CD4-positive, alpha-beta T cell treated with Interleukin-15 for 1 hour (primary cell): ENCODE results near the gene RNF44.
A peak's percentile ranks its signal among the peaks of the same experiment; 100 is the strongest.

Source experiments
- DNase-seq: peaks from one replicate; pipeline ENCODE4 v3.0.0-alpha.2; 2020

Gene RNF44

DNA sequence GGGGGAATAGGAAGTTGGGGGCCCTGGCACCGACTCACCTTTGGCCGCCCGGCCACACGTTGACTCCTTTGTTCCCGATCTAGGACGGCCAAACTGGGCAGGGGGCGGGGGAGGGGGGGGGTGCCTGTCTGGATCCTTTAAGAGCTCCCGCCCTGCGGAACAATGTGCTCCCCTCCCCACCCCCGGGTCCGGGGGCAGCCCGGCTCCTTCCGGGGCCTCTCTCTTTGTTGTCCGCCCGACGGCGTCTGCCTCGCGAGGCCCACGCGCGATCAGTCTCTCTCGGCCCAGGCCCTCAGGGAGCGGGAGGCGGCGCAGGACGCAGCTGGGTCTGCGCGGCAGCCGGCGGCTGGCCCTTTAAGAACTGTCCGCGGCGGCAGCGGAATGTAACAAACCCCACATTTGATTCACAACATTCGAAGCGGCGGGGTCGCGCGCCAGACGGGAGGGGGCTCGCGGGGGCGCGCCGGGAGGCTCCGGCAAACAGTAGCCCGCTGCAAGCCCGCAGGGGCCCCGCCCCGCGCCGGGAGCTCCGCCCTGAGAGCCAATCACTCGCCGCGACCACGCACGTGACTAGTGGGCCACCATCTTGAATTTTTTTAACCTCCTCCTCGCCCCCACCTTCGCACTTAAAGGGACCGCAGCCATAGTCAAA lies at the start of gene RNF44:
RNF44 (minus strand) TSS at position 501 of the 652 bp plus-strand sequence. CDS start 4,930 bp downstream, outside the sequence.
- peak; percentile 98 for DNase-seq

DNA sequence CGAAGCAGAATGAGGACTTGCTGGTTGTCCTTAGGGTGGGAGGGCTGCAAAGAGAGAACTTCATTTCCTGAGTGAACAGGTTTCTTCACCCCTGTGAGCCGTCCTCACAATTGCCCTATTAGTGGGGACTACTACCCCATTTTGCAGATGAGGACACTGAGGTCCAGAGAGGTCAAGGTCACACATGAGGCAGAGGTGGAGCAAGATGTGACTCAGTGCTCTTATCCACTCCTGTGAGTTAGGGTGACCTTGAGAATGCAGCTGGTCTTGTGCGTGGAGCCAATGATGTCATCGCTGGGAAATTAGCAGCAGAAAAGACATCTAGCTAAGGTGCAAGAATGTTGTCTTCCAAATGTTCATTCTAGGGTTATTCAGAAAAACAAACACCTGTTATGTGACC lies 45.9 kb upstream of the RNF44 start:
- no peak for DNase-seq

DNA sequence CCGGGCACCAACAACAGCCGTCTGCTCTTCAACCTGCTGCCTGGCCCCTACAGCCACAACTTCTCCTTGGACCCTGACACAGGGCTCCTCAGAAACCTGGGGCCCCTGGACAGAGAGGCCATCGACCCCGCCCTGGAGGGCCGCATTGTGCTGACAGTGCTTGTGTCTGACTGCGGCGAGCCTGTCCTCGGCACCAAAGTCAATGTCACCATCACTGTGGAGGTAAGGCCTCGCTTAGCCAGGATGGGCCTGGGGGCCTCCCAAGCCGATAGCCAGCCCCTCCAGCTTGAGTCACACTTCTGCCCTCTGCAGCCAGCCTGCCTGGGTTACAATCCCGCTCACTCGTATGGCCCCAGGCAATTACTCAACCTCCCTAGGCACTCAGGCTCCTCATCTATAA lies 44.2 kb upstream of the RNF44 start:
- no peak for DNase-seq

DNA sequence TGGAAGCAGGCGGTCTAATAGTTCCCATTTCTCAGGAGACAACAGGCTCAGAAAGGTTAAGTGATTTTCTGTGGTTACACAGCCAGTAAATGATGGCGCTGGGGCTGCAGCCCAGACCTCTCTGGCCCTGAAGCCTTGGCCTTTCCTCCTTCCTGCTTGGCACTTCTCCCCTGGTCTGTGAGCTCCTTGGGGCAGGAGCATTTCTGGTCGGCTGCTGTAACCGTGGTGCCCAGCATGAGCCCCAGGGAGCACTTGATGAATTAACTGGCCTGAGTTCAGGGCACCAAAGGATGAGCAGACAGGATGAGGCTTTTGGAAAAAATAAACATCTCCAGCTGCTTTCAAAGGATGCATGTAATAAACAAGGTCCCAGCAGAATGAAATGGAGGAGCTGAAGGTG lies 42.1 kb upstream of the RNF44 start:
- no peak for DNase-seq

DNA sequence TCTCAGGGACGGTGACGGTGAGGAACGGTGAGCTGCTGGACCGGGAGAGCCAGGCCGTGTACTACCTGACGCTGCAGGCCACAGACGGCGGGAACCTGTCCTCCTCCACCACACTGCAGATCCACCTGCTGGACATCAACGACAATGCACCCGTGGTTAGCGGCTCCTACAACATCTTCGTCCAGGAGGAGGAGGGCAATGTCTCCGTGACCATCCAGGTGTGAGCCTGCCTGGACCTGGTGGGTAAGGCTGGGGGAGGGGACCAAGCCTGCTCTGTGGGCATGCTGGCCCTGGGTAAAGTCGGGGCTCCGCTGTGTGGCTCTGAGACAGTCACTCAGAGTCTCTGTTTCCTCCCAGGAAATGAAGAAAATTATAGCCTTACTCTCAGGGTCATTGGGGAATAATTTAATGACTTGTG lies 41.2 kb upstream of the RNF44 start:
- peak; percentile 42 for DNase-seq

DNA sequence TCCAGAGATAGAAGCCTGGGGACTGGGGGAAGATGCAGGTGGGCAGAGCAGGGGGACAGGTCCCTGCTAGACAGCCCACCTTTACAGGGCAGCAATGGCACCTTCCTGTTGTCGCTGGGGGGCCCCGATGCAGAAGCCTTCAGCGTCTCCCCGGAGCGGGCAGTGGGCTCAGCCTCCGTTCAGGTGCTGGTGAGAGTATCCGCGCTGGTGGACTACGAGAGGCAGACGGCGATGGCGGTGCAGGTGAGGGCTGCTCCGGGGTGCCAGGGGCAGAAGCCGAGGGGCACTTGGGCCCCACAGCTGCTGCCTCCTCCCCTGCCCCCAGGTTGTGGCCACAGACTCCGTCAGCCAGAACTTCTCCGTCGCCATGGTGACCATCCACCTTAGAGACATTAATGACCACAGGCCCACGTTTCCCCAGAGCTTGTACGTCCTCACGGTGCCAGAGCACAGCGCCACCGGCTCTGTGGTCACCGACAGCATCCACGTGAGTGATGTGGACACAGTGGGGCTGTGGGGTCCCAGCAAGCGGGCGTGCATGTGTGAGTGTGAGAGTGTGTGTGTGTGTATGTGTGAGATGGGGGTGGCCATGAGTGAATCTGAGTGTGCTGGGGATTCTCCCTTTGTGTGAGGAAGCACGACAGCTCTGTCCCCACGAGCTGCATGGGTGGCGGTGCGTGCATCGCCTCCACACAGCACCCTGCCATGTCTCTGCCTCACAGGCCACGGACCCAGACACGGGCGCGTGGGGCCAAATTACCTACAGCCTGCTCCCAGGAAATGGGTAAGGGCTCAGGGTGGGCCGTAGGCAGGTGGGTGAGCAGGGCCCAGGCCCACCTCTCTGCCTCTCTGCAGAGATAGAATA lies 40.3 kb upstream of the RNF44 start:
- no peak for DNase-seq

DNA sequence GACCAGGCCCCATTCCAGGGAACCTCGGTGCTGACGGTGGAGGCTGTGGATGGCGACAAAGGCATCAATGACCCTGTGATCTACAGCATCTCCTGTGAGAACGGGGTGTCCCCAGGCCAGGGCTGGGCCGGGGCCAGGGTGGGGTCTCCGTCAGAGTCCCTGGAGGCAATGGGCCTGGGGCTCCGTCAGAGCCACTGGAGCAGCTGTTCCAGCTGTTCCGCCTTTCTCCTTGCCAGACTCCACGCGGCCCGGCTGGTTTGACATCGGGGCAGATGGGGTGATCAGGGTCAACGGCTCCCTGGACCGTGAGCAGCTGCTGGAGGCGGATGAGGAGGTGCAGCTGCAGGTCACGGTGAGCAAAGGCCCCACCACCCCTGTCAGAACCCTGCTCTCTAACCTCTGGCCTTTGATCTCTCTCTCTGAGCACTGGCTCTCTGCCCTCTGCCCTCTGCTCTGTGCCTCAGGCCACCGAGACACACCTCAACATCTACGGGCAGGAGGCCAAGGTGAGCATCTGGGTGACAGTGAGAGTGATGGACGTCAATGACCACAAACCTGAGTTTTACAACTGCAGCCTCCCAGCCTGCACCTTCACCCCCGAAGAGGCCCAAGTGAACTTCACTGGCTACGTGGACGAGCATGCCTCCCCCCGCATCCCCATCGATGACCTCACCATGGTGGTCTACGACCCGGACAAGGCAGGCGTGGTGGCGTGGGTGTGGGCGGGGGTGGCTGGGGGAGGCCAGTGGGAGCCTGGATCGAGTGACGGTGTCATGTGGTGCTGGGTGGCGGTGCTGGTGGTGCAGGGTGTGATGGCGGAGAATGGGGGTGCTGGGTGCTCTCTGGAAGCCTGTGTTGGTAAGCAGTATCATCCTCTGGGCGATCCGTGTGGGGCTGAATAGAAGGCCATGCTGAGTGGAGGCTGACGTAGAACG lies 38.6 kb upstream of the RNF44 start:
- DNase-seq = no peak

DNA sequence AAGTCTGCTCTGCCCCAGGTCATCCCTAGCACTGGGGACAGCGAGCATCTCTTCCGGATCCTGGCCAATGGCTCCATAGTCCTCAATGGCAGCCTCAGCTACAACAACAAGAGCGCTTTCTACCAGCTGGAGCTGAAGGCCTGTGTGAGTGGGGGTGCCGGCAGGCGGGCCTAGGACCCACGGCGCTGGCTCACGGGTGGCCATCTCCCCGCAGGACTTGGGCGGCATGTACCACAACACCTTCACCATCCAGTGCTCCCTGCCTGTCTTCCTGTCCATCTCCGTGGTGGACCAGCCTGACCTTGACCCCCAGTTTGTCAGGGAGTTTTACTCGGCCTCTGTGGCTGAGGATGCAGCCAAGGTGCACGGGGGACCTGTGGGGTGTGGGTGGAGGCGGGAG lies 37.9 kb upstream of the RNF44 start:
- no peak for DNase-seq

DNA sequence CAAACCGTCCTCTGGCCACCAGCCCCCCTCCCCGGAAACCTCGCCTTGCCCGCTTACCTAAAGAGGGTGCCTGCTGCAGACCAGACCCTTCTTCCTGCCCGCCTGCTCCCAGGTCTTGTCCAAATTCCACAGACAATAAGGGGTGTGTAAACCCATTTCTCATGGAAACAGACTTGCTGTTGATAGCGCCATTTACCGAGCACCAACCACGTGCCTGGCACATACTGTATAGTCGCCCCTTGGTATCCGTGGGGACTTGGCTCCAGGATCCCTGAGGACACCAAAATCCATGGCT lies 37.0 kb upstream of the RNF44 start:
- DNase-seq = no peak

DNA sequence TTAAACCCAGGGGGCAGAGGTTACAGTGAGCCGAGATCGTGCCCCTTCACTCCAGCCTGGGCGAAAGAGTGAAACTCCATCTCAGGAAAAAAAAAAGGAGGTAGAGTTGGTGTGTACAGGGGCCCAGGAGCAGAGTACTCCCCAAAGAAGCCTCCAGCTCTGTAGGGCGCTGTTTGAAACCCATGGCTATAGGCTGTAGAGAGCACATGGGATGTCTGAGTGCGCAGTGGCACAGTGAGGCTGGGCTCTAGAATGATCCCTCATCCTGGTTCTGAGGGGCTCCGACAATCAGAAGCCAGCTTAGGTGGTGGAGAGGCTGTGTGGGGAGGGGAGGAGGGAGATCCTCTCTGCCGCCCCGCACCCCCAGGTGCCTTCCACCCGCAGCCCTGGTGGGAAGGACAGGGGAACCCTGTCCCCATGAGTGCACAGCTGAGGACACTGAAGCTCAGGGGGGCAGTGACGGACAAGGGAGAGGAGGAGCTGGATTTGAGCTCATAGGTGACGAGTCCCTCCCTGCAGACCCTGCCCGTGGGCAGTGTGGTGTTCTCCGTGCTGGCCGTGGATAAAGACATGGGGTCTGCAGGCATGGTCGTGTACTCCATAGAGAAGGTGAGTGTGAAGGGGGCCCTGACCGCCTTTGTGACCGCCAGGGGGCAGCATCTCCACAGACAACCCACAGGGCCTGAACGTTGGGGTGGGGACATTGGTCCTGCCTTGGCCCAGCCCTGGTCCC lies 36.5 kb upstream of the RNF44 start:
- peak; percentile 67 for DNase-seq

DNA sequence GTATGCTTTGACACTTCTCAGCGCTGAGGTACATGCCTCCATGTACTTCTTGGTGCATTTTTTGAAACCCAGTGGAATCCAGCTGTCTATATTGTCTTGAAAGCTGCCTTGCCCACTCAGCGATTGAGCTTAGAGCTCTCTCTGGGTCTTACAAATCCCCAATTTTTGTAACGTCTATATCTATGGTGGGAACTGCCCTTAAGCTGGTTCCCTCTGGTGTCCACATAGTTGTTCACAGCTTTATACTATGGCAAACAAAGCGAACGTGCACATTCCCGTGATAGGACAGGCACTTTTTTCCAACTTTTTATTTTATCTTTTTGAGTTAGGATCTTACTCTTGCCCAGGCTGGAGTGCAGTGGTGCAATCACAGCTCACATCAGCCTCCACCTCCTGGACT lies 32.8 kb upstream of the RNF44 start:
- DNase-seq = no peak

DNA sequence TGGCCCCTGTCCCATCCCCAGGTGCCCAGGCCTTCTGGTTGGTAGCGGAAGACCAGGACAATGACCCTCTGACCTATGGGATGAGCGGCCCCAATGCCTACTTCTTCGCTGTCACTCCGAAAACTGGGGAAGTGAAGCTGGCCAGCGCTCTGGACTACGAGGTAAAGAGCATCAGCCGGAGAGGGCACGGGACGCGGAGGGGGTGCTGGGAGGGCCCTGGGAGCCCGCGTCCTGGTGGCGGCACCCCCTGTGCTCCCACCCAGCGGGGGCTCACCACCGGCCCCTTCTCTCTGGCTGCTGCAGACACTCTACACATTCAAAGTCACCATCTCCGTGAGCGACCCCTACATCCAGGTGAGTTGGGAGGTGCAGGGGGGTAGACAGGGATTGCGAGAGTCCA lies 31.5 kb upstream of the RNF44 start:
- no peak for DNase-seq

DNA sequence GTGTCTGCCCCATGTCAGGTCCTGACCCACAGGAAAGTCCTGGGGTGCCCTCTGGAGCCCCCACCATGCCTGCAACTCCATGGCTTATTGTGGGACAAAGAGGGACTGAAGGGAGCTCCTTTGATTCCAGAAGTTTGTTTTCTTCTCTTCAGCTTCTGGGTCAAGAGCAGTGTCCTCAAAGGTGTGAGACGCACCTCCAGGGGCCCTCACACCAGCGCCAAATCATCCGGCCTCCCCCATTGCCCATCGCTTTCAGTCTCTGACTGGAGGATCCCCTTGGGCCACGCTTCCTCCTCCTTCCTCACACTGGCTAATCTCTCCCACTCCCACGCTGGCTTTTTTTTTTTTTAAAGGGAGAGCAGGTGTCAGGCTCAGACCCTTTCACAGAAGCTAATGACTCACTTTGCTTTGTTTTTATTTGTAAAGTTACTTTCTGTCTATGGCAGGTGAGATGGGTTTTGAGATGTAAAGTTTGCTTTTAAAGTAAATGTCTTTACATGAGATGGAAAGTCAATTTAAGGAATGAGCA lies 28.6 kb upstream of the RNF44 start:
- DNase-seq = no peak

DNA sequence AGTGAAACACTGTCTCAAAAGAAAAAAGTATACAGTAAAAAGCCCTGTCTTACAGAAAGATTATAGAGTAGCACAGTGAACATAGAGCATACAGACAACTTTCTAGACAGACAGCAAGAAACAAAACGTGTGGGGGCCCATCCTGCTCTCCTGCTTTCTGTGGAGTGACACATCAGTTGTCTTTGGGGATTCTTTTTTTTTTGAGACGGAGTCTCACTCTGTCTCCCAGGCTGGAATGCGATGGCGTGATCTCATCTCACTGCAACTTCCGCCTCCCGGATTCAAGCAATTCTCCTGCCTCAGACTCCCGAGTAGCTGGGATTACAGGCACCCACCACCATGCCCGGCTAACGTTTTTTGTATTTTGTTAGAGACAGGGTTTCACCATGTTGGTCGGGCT lies 26.8 kb upstream of the RNF44 start:
- no peak for DNase-seq

DNA sequence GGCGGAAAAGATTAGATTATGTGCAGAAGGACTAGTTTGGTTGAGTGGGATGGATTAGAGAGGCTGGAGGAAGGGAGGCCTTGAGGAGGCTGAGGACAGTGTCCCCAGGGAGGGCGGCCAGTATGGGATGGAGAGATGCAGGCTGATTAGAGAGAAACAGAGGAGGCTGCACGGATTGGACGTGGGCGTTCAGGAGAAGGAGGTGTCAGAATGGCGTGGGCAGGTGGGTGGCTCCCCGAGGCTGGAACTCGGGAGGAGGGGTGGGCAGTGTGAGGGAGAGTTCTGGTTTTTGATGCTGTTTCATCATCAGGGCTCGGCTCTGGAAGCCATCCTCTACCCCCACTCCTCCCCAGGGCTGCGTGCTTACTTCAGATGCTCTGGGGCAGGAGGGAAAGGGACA lies 25.0 kb upstream of the RNF44 start:
- no peak for DNase-seq

DNA sequence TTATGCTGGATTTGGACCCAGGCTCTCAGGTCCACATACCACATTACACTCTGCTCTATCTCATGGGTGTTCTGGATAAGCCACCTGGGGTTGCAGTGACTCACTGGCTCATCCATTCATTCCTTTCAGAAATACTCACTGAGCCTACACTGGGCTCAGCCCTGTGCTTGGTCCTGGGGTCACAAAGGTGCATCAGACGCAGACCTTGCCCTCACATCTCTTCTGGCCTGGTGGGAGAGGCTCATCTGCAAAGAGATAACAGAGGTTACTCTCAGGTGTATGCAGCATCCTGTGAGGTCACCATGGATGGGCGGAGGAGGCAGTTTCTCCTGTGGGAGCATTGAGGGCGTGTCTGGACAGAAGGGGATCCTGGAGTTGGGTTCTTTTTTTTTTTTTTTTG lies 24.1 kb upstream of the RNF44 start:
- DNase-seq = no peak

DNA sequence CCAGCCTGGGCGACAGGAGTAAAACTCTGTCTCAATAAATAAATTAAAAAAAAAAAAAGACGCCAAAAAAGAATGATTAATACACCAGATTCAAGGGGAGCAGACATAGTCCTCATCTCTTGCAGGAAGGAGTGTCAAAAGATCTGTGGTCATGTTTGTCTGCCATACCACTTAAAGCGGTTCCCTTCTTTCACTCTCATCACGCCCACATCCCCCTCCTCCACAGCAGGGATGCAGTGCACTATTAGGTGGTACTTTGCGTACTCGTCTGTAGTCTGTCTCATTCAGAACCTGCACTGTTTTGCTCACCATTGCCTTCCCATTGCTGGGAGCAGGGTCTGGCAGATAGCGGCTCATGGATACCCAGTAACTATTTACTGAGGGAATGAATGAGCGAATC lies 23.2 kb upstream of the RNF44 start:
- no peak for DNase-seq

DNA sequence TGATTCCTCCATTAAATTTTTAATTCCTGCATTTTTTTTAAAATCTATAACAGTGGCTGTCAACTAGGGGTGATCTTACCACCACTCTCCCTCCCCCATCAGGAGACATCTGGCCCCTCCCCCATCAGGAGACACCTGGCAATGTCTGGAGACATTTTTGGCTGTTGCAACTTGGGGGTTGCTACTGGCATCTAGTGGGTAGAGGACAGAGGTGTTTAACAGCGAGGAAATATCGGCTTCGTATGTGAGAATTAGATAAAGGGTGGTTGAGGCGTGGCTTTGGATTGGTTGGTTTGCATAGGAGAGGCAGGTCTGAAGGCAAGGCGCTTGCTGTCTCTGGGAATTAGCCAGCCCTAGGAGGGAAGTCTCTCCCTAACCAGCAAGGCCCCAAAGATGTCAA lies 22.5 kb upstream of the RNF44 start:
- DNase-seq = peak; percentile 42

DNA sequence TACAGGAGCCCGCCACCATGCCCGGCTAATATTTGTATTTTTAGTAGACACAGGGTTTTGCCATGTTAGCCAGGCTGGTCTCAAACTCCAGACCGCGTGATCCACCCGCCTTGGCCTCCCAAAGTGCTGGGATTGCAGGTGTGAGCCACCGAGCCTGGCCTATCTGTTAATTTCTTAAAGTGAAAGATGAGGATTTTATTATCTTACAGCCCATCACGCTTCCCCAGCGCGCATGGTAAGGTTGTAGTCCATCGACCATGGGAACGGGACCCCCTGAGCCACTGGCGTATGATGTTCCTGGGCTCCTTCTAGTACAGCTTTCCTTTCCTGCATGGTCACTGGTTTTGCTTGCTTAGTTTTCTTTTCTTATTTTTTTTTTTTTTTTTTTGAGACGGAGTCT lies 20.6 kb upstream of the RNF44 start:
- no peak for DNase-seq

DNA sequence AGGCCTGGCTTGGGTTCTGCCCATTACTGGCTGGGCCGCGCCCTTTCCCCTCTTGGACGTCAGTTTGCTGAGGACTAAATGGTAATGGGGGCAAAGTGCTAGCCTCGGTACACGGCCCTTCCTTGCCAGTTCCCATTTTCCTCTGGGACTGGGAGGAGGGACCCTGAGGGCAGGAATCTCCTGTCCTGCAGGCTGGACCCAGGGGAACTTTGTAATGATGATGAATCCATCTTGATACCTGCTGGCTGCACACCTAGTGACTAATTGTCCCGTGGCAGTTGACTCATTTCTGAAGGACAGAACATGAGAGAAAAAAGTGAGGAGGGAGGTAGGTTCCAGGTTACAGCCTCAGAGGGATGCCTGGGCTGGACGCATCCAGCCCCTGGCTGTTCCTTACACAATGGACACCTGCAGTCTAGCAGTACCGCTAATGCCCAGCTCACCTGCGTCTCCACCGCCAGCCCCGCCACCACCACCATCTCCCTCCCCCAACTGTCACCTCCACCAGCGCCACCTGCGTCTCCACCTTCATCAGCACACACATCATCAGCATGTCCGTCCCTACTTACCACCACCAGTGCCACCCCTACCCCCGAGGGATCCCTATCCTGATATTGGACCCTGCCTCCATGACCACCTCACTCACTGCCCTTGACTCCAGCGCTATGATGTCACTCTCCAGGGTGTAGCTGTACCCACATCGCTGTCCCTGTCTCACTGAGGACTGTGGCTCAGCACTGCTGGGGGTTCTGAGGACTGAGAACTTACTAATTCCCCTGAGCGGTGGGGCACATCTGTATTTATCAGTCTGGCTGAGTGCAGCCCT lies 16.3 kb upstream of the RNF44 start:
- DNase-seq = no peak

DNA sequence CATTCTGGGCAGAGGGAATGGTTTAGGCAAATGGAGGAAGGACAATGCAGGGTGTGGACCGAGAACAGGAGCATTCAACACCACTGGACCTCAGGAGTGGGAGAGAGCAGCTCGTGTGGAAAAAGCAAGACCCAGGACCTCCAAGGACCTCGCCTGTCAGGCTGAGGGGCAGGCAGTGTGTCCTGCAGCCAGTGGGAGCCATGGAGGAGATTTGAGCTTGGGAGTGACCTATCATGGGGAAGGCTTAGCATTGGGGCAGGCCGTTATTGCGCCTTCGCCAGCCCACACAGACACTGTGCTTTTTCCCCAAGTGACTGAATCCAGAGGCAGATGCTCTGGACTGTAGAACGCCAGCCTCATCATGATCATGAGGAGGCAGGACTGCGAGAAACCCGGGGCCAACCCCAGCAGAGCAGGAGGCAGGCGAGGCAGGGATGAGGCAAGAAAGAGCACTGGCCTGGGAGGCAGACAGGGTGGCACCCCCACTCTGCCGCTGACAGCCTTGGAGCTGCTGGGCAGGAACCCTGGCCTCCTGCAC lies 15.2 kb upstream of the RNF44 start:
- no peak for DNase-seq
